ENCODE results near the gene EXOC6B.

EXOC6B gene

DNA sequence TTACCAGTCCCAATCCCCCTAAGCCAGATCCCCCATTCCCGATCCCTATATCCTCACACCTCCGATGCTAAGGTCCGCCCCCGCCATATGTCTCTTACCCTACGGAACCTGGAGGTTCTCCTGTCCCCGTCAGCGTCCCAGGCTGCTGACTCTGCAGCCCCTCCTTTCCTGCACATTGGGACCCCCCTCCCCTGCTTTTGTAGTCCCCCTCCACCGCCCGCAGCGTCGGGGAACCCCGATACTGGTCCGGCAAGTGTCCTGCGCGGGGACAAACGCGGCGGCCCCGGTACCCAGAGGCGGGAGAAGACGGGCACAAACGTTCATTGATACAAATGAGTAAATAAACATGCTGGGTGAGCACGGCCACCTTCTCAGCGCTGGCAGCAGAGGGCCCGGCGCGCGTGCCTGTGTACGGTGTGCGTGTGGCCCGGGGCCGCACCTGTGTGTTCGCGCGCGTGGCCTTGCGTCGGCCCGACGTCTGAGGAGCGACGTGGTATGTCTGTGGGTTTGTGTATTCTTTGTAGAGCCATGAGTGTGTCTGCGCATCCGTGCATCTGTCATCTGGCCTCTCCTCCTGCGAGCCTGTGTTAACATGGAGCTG is 676.2 kb downstream of the EXOC6B start:
- no peak for DNase-seq (ENCODE audit: low read depth in 2 of 2, low spot score in 1 of 2)

DNA sequence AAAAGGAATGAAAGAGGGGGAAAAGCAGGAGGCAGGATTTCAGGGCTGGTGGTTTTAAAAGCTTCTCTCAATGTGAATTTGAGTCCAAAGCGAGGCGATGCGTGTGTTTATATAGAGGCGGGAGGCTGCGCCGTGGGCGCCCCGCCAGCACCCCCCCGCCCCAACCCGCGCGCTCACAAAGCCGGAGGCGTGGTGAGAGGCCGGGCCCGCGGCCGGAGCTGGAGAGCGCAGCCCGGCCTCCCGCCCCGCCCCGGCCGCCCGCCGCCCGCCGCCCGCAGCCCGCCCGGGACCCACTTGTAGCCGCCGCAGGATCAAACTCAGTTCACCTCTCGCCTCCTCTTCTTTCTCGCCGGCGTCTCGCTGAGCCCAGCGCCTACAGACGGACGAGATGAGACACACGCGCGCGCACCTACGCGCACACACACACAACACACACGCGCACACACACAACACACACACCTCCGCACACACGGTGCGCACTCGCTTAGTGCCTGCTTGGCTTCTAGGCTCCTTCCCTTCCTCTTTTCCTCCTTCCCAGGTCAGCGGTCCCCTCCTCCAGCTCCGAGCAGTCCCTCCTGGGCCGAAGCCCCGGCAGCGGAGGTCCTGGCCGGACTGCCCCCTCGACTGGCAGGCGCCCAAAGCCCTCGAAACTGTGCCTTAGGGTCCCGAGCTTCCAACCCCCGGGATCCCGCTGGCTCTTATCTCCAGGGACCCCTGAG is 676.8 kb downstream of the EXOC6B start:
- no peak for DNase-seq (ENCODE audit: low read depth in 2 of 2, low spot score in 1 of 2)

DNA sequence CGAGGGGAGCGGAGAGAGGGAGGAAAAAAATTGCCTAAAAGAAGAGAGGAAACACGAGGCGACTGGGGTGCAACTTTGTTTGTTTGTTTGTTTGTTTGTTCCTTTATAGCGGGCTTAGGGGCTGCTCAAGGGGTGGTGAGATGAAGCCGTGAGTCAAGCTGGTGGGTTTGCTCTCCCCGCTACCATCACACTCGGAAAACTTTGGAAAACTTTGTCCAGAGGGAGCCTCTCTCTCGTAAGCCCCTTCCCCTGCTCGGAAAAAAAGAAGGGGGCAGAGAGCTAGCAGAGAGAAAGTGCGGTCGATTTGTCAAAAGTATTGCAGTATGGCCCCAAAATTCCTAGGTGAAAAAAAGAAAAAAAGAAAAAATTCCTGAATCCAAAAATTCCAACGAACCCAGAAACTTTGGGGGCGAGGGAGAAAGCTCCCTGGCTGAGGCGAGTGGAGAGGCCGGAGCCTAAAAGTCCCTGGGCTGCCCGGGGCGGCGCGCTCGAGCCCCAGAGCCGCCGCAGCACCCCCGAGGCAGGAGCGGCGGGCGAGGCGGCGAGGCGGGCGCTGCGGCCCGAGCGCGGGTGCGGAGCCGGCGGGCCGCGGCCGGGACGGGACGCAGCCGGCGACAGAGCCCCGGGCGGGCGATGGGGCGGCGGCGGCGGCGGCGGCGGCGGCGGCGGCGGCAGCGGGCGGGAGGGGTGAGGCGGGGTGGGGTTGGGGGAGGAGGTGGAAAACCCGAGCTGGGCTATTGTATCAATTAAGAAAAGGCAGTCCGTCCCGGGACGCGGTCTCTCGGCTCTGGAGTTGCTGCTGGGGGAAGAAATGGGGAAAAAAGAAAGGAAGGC is 677.6 kb downstream of the EXOC6B start:
- DNase-seq (ENCODE audit: low read depth in 2 of 2, low spot score in 1 of 2): no peak

DNA sequence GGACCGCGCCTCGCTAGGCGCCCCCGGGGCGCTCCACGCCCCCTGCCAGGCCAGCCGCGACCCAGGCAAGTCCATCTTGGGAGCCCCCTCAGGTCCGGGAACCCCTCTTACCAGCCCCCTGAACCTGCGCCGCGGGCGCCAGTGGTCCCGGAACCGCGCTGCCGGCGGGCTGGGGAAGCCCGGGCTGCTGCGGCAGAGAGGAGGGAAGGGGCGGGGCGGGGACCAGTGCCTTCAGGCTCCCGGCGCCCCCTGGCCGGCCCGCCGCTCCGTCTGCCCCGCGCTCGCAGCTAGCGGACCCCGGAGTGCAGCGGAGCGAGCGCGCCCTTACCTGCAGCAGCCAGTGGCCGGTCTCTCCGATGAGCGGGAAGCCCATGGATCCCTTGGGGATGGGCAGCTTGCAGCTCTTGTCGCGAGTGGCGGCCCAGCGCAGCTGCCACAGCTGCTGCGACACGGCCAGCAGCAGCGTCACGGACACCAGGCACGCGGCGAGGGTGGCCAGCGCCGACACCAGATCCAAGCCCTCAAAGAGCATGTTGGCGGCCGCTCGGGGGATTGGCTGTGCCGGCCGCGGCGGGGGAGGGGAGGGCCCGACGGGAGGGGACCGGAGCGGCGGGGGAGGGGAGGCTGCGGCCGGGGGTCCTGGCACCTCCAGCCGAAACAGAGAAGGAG is 678.4 kb downstream of the EXOC6B start, which contains the start of gene CYP26B1:
Gene CYP26B1, minus strand, starts transcription at position 560 of the 669 bp plus-strand sequence. Its CDS starts 28 bp downstream, at position 532.
- no peak for DNase-seq (ENCODE audit: low read depth in 2 of 2, low spot score in 1 of 2)

DNA sequence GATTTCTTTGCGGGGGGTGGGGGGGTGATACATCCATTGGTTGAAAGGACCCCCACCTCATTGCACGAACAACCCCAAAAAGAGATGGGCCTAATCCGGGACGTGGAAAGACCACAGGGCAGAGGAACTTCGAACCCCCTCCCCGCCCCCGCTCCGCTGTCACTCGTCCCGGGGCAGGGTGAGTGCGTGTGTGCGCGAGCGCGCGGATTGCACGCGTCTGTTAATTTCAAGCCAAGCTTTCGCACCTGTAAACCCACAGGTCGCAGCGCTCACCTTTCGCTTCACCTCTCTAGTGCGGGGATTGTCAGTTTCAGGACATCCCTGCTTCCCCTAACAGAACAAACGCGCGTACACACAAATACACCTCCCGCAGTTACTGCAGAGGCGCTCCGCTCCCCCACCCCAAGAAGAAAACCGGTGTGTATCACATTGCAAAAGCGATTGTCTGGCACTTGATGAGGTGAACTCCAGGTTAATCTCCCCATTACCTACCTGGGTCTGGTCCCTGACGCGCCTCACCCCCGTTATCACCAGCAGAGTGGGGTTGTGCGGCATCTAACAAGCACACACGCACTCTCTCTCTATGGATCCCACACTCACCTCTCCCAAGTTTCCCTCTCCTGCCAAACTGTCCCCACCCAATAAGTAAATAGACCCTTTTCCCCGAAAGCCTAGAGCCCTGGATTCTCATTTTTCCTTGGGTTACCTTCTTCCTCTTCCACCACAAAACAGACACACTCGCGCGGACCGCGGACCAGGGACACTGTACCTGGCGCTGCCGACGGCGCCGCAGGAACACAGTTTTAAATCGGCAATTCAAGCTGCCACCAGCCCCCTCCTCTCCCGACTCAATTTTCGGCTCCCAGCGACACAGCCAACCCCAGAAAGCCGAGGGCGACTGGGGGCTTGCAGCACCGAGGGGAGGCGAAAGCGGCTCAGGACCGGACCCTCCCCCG is 679.2 kb downstream of the EXOC6B start:
- no peak for DNase-seq (ENCODE audit: low read depth in 2 of 2, low spot score in 1 of 2)

DNA sequence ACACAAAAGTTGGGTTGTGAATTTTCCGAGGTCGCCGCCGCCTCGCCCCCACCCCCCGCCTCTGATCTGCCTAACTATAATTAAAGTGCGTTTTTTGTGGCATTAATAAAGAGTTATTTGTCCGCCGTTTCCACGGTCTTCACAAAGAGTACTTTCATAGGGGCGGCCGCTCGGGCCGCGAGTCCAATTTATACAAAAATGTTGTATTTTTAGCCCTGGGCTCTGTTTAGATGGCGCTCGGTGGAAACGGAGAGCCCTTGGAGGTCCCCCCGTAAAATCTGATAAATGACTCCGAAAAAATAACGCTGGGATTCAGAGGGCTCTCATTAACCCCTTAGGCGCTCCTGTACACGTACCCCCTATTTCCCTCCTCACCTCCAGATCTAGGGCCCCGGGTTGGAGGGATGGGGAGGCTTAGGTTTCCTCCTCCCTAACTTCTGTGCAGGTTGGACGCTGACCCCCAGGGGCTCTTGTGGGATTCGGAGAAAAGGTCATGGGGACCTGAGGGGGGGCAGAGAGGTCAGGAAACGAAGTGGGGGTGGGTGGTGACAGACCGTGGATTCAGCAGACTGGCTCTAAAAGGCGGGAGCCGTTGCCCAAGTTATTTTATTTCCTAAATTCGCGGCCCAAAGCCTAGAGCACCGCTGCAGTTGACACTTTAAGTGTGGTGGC is 680.0 kb downstream of the EXOC6B start:
- no peak for DNase-seq (ENCODE audit: low read depth in 2 of 2, low spot score in 1 of 2)

DNA sequence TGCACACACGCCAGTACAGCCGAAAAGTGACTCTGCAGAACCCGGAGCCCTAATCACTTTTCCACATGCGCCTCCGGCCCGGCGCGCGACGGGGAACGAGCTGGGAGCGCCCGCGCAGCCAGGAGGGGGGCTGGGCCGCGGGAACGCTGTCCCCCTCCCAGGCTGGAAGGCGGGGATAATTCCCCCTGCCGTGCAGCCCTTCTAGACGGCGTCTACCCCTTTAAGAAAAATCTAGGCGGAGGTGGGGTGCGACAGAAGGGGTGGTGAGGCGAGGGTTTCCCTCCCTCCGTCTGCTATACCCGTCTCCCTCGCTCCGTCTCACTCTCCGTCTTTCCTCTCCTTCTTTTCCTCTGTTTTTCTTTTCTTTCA is 680.6 kb downstream of the EXOC6B start:
- DNase-seq (ENCODE audit: low read depth in 2 of 2, low spot score in 1 of 2): no peak

DNA sequence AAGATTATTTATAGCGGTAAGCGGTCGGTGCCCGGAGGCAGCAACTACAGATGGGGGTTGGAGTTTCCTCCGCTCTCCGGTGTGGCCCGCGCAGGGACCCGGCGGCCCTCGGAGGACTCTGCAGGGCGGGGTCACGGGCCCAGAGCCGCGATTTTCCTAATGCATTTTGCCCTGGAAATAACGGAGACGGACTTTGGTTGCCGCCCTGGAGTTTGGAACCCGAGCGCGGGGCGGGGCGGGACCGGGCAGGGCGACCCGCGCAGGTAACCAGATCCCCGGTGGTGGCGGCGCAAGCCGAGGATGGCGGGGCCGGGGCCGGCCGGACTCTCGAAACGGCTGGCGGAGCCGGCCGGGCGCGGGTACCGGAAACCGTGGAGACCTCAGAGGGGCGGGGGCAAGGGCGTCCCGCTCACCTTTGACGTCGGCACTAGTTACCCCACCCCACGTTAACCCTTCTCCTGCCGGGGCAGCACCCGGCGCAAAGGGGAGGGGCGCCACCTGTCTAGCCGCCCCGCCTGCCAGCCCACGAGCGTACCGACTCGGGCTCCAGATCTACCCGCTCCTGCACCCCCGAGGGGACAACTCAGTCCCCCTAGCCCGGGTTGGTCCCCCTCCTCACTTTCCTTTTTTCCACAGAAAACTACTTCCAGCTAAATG is 681.1 kb downstream of the EXOC6B start:
- DNase-seq (ENCODE audit: low read depth in 2 of 2, low spot score in 1 of 2): no peak

DNA sequence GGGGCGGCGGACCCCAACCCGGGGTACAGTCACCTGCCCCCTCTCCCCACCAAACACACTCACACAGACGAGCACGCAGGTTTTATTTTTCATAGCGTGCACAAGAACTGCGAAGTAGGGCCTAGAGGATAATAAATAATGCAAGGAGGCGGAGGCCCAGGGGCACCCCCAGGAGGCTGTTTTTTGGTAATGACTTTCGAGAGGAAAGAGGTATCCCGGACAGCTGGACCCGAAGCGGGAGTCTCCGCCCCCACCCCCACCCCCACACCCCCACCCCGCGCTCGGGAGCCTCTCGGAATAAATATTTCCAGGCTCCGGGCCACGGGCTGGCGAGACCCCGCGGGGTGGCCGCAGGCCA is 681.6 kb downstream of the EXOC6B start:
- no peak for DNase-seq (ENCODE audit: low read depth in 2 of 2, low spot score in 1 of 2)

DNA sequence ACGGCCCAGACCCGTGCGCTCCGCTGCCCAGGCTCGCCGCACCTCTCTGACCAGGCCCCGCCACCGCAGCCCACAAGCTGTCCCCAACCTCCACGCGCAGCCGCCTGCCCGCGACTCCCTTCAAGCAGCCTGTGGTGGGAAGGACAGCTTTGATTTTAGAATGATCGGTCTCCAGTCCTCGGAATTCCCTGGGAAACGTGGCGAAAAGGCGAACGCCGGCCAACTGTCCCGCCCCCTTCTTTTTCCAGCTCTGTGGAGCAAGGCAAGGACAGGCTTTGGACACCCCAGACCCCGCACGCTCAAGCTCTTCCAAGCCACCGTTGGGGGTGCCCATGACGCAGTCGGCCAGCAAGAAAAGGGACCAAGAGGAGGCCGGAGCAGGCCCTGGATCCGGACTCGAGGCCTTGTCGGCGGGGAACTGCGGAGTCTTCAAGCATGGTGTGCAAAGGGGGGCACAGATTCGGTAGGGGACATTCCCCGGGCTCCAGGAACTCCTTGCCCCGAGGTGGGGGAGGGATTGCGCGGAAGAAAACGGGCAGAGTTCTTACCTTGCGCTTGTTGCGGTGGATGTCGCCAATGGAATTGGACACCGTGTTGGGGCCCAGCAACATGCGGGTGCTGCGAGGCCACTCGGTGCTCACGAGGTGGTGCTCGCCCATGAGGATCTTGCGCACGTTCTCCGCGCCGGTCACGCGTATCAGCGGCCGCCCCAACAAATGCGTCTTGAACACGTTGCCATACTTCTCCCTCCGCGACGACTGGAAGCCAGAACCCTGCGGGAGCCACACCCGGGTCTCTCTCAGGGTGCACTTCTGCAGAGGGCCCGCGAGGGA is 682.2 kb downstream of the EXOC6B start:
- no peak for DNase-seq (ENCODE audit: low read depth in 2 of 2, low spot score in 1 of 2)

DNA sequence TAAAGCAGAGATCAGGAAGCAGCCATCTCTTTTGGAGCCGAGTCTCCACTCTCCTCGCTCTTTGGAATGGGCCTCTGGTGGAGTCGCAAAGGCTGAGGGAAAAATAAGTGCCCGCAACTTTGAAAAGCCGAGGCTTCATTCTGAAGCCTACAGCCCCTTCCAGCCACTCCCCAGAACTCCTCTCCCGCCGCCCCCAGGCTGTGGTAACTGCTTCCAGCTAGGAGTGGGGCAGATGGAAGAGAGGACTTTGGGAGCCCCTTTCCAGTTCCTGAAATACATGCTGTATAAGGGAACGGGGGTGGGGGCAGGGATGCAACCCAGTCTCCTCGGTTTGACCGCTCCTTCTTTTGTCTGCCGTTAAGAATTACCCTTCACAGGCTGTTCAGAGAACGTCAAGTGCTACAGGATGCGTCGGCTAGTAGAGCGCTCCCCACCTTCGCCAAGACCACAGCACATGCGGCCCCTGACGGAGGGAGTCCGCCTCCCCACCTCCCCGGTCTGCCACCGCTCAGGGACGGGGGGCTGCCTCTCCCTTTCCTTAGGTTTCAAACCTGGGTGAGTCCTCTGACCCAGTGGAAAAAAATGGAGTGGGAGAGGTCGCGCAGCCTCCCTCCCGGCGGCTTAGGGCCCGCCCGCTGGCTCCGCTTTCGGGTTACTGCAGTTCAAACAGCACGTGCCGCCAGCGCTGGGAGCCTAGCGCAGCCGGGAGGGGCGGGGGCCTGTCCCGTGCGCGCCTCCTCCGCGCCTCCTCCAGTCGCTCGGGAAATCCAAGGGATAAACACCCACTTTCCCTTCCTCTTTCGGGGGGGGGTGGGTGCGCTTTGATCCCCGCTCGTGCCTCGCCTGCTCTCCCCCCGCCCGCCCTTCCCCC is 683.0 kb downstream of the EXOC6B start:
- DNase-seq (ENCODE audit: low read depth in 2 of 2, low spot score in 1 of 2): no peak

DNA sequence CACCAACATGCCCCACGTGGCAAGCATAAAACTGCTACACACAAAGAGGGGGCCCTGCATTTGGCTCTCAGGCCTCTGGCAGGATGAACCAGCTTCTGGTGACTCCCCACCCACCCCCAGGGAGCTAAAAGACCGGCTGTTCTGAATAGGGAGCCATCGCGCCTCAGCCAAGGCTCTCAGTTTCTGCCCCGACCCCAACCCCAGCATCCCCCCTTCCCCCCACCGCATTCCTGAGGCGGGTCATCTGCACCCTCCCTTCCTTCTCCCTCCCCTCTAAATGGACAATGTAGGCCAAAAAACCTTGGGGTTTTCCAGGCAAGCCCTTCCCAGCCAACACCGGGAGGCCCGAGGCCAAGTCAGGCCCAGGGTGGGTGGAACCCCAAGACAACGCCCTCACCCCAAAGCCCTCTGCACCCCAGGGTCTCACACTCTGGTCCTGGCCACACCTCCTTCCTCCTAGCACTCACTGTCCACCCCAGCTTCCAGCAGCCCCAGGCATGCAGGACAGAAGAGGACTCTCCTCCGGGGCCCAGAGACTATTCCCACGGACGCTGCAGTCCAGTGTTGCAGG is 683.9 kb downstream of the EXOC6B start:
- DNase-seq (ENCODE audit: low read depth in 2 of 2, low spot score in 1 of 2): no peak

DNA sequence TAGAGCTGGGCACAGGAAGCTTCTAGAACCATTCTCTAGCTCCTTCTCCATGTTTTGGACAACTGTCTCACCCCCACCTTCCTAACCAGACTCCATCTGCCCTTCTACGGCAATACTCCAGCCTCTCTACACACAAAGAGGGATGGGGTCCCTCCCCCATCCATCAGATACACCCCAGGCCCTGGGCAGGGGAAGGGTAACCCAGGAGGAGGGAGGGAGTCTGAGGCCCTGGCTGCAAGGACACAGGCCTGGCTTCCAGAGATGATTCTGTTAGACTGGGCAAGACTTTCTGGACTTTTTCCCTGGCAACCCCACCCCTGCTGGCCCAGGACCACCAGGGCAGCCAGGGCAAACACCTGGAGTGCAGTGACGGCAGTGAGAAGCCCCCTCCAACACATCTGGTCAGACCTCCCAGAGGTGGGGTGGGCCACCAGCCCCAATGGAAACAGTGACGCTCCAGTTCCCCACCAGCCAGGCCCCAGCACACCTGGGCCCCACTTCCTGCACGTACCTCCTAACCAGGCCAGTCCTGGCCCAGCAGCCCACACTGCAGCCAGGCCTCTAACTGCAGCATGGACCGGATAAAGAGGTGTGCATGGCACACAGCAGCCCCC is 684.7 kb downstream of the EXOC6B start:
- DNase-seq (ENCODE audit: low read depth in 2 of 2, low spot score in 1 of 2): no peak

DNA sequence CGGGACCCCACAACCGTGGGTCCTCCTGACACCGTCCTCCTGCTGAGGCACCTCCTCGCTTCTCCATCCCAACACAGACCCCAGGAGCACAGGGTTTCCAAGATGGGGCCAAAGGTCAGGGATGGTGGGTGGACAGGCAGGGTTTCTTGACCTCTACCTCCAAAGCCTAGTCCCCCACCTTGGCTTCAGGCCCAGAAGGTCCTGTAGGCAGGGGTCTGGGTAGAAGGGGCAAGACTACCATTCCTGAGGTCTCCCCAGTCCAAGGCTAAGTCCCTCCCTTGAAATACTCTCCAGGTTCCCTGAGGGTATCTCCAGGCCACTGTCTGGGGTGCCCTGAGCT is 685.2 kb downstream of the EXOC6B start:
- DNase-seq (ENCODE audit: low read depth in 2 of 2, low spot score in 1 of 2): no peak

DNA sequence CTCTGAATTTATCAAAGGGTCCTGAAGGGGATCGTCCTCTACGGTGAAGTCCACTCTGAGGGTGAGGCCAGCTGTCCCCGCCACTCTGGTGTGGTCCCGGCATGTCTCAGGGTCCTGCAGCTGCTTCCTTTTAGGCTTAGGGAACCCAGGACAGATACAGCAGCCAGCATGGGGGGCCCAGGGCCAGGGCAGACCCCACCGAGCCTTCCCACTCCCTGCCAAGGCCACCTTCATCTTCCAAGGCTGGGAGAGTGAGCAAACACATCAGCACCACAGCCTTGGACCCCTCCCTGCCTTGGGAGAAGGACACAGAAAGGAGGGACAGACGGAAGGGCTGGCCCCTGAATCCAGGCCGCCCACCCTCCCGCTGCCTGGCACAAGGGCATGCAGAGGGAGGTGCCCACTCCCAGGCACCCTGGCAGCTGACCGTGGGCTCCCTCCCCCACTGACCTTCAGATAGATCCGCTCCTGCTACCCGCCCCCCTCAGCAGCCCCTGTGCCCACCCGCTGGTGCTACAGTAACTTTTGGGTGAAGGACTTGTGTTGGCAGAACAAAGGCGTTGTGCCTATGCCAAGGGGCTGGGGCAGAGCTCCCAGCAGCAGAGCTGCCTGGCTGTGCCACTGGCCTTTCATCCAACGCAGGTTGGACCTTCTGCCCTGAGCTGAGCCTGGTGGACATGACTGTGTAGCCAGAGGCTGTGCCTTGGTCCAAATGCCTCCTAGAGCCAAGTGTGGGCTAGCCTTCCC is 685.8 kb downstream of the EXOC6B start:
- no peak for DNase-seq (ENCODE audit: low read depth in 2 of 2, low spot score in 1 of 2)

DNA sequence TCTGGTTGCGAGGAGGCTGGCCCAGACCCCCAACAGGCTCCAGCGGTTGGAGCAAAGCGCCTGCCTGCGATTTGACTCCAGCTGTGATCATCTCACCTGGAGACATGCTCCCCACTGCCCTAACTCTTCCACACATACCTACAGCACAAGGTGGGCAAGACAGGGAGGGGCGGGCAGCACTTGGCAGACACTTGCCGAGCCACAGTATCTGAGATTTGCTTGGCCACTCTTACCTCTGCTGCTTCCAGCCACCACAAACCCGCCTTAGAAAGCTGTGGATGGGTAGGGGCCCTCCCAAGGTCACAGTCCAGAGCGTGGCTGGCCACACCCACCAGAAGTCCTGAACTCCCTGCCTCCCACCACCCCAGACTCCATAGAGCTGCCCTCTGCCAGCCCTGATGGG is 686.4 kb downstream of the EXOC6B start:
- no peak for DNase-seq (ENCODE audit: low read depth in 2 of 2, low spot score in 1 of 2)

All from stimulated activated CD8-positive, alpha-beta memory T cell treated with anti-CD3 and anti-CD28 coated beads, Interleukin-4, amount 100 ng/mL, for 1 hour (primary cell).